NB4 (cell line): ENCODE measurements around the gene BRPF1.
A peak's percentile ranks its signal among the peaks of the same experiment; 100 is the strongest.

Experiments used
- DNase-seq: peaks from one replicate; pipeline ENCODE4 v3.0.0; 2010; ENCODE audit warnings: low read depth
- H3K4me3 ChIP-seq: one replicate; pipeline ENCODE4 v1.5.1; 2011; ENCODE audit warnings: mild to moderate bottlenecking, low read depth, low read length, moderate library complexity
- CTCF ChIP-seq: IDR thresholded peaks from one replicate; pipeline ENCODE4 v1.5.1; 2012; ENCODE audit warnings: low read depth, low read length
- MYC ChIP-seq: IDR thresholded peaks from 2 replicates; pipeline ENCODE4 v1.6.1; 2011; ENCODE audit warnings: low read depth, low read length
- POLR2A ChIP-seq: IDR thresholded peaks from 2 replicates; pipeline ENCODE4 v1.6.1; 2011; ENCODE audit warnings: mild to moderate bottlenecking; ENCODE audit not compliant: insufficient read length; ENCODE audit errors: extremely low read depth
- TF ChIP-seq, protein P1 (sequence below): IDR thresholded peaks from 2 replicates; pipeline ENCODE4 v1.6.1; 2011; ENCODE audit warnings: low read depth, low read length

Gene BRPF1

DNA sequence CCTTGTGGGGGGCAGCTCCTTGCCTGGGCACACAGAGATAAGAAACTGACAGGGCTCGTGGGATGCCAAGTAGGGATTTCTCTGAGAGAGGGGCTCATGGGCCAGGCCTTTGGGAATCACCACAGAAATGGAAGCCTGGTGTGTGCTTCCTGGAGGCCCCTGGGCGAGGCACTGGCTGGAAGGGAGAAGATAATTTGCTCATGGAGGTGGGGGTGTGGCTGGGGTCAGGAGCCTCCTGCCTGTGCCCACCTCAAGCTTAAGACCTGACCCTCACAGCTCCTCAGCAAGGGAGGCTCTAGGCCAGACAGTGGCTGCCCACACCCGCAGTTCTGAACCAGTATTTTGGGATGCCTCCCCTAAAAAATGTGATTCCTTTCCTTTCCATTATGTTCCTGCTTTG is 44.8 kb upstream of the BRPF1 start:
- H3K4me3 ChIP-seq = no peak overlapping the region
- TF ChIP-seq CTCF (no peak), POLR2A (no peak), MYC (no peak)
- TF ChIP-seq, protein P1, sequence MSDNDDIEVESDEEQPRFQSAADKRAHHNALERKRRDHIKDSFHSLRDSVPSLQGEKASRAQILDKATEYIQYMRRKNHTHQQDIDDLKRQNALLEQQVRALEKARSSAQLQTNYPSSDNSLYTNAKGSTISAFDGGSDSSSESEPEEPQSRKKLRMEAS = no peak
- no peak for DNase-seq

DNA sequence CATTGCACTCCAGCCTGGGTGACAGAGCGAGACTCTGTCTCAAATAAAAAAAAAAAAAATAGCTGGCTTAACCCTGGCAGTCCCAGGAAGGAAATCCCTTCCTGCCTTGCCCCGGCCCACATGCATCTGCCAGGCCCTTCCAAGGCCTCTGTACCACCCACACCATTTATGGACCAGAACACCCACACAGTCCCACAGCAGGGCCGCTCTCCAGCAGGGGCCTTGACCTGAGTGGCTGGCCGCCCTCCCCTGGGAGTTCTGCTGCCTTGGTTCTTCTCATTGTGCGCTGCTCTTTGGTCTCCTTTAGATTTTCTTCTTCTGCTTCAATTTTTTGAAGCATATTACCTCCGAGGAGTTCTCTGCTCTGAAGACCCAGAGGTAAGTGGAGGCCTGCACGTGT is 44.0 kb upstream of the BRPF1 start:
- H3K4me3 ChIP-seq = no peak overlapping the region
- no peak for DNase-seq
- TF ChIP-seq, protein P1 = no peak
- TF ChIP-seq MYC (no peak), CTCF (no peak), POLR2A (no peak)

GRCh38 chr3:9688961-9689360 is 42.6 kb upstream of the BRPF1 start:
- DNase-seq = no peak
- H3K4me3 ChIP-seq = no peak overlapping the region
- TF ChIP-seq, protein P1 = no peak
- TF ChIP-seq MYC (no peak), POLR2A (no peak), CTCF (no peak)

DNA sequence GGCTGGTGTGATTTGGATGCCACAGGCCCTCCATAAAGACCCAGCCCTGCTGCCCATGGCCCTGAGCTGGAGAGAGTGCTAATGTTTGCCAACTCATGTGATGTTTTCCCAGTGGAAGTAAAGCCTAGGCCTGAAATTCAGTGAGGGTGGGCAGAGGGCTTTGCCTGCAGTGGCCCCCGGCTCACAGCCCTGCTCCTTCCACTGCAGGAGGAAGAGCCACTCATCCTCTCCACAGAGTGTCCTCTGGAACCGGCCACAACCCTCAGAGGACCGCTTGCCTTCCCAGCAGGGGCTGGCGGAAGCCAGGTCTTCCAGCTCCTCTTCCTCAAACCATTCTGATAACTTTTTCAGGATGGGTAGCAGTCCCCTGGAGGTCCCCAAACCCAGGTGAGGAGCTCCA is 41.8 kb upstream of the BRPF1 start:
- no peak for DNase-seq
- H3K4me3 ChIP-seq = no peak overlapping the region
- no peak for TF ChIP-seq CTCF
- no peak for TF ChIP-seq POLR2A
- TF ChIP-seq, protein P1 = no peak
- TF ChIP-seq MYC = no peak

GRCh38 chr3:9690451-9691450 is 40.8 kb upstream of the BRPF1 start:
- H3K4me3 ChIP-seq = no peak overlapping the region
- peak; percentile 93 for DNase-seq
- TF ChIP-seq, protein P1 = peak; percentile 87
- no peak for TF ChIP-seq CTCF
- peak; percentile 78 for TF ChIP-seq MYC
- no peak for TF ChIP-seq POLR2A
